ENCODE results near the gene HSD17B1. TPM values are rescaled to one million over a fixed set of nuclear protein-coding genes. Genes with fewer than 3 reads are reported as not detected.

The HSD17B1 gene
- total and polyA plus RNA-seq, 2 of the 13 experiments (the other 11 are each of a cell fraction or from before 2014, with no cell fraction given) = 0.54 to 0.93 TPM

- peak; percentile 73; the same call in 1 of the 2 replicates for TF ChIP-seq ZBTB7A (CRISPR knock-in tag; IDR thresholded peaks at IDR 0.05)
- peak; percentile 83; the same call in 1 of the 2 replicates for TF ChIP-seq ATRX (CRISPR knock-in tag; IDR thresholded peaks at IDR 0.05; ENCODE audit: borderline replicate concordance)
- TF ChIP-seq ZNF792 (CRISPR knock-in tag; IDR thresholded peaks at IDR 0.05) = peak; percentile 76
- peak; percentile 77; the same call in 1 of the 2 replicates for TF ChIP-seq ZSCAN31 (CRISPR knock-in tag; IDR thresholded peaks at IDR 0.05; ENCODE audit: low read depth)
- no peak for TF ChIP-seq ATF7 (IDR thresholded peaks at IDR 0.05)
- TF ChIP-seq ATF7 (CRISPR knock-in tag; IDR thresholded peaks at IDR 0.05) = no peak
- no peak for TF ChIP-seq ZHX2 (IDR thresholded peaks at IDR 0.05; ENCODE audit: low read depth)
- TF ChIP-seq ZHX2 (CRISPR knock-in tag; IDR thresholded peaks at IDR 0.05; ENCODE audit: borderline replicate concordance) = no peak
- peak; percentile 30; the same call in 1 of the 2 replicates for TF ChIP-seq ZNF782 (CRISPR knock-in tag; IDR thresholded peaks at IDR 0.05; ENCODE audit: borderline replicate concordance)
- TF ChIP-seq SIX4 (CRISPR knock-in tag; IDR thresholded peaks at IDR 0.05) = peak; percentile 57; the same call in 1 of the 2 replicates
- peak; percentile 76 for TF ChIP-seq ZBTB38 (CRISPR knock-in tag; IDR thresholded peaks at IDR 0.05)
- TF ChIP-seq, protein P1, sequence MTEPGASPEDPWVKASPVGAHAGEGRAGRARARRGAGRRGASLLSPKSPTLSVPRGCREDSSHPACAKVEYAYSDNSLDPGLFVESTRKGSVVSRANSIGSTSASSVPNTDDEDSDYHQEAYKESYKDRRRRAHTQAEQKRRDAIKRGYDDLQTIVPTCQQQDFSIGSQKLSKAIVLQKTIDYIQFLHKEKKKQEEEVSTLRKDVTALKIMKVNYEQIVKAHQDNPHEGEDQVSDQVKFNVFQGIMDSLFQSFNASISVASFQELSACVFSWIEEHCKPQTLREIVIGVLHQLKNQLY (CRISPR knock-in tag; IDR thresholded peaks at IDR 0.05) = peak; percentile 15; the same call in 1 of the 2 replicates
- TF ChIP-seq KDM6A (CRISPR knock-in tag; IDR thresholded peaks at IDR 0.05; ENCODE audit: low read depth) = 0 out of 2 replicates have a peak, but pooled peaks have one; percentile 23
- TF ChIP-seq MED1 (CRISPR knock-in tag; IDR thresholded peaks at IDR 0.05) = peak; percentile 81
- TF ChIP-seq ZNF205 (CRISPR knock-in tag; IDR thresholded peaks at IDR 0.05) = peak; percentile 73
Observed at GRCh38 chr17:42536372-42537155, 16.2 kb upstream of the HSD17B1 start (continued).
